Cortex of kidney (tissue), 1 donor: ENCODE results near the gene PUM1.
"Not testable (repeated sequence)": the region's sequence is repeated elsewhere in the genome, so short reads cannot be mapped to it uniquely, and the experiment has no call there.

Experiments used
- DNase-seq: peaks from one replicate; lab custom pipeline; 2025; lab: John Stamatoyannopoulos, UW

The PUM1 gene, protein sequence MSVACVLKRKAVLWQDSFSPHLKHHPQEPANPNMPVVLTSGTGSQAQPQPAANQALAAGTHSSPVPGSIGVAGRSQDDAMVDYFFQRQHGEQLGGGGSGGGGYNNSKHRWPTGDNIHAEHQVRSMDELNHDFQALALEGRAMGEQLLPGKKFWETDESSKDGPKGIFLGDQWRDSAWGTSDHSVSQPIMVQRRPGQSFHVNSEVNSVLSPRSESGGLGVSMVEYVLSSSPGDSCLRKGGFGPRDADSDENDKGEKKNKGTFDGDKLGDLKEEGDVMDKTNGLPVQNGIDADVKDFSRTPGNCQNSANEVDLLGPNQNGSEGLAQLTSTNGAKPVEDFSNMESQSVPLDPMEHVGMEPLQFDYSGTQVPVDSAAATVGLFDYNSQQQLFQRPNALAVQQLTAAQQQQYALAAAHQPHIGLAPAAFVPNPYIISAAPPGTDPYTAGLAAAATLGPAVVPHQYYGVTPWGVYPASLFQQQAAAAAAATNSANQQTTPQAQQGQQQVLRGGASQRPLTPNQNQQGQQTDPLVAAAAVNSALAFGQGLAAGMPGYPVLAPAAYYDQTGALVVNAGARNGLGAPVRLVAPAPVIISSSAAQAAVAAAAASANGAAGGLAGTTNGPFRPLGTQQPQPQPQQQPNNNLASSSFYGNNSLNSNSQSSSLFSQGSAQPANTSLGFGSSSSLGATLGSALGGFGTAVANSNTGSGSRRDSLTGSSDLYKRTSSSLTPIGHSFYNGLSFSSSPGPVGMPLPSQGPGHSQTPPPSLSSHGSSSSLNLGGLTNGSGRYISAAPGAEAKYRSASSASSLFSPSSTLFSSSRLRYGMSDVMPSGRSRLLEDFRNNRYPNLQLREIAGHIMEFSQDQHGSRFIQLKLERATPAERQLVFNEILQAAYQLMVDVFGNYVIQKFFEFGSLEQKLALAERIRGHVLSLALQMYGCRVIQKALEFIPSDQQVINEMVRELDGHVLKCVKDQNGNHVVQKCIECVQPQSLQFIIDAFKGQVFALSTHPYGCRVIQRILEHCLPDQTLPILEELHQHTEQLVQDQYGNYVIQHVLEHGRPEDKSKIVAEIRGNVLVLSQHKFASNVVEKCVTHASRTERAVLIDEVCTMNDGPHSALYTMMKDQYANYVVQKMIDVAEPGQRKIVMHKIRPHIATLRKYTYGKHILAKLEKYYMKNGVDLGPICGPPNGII

DNA sequence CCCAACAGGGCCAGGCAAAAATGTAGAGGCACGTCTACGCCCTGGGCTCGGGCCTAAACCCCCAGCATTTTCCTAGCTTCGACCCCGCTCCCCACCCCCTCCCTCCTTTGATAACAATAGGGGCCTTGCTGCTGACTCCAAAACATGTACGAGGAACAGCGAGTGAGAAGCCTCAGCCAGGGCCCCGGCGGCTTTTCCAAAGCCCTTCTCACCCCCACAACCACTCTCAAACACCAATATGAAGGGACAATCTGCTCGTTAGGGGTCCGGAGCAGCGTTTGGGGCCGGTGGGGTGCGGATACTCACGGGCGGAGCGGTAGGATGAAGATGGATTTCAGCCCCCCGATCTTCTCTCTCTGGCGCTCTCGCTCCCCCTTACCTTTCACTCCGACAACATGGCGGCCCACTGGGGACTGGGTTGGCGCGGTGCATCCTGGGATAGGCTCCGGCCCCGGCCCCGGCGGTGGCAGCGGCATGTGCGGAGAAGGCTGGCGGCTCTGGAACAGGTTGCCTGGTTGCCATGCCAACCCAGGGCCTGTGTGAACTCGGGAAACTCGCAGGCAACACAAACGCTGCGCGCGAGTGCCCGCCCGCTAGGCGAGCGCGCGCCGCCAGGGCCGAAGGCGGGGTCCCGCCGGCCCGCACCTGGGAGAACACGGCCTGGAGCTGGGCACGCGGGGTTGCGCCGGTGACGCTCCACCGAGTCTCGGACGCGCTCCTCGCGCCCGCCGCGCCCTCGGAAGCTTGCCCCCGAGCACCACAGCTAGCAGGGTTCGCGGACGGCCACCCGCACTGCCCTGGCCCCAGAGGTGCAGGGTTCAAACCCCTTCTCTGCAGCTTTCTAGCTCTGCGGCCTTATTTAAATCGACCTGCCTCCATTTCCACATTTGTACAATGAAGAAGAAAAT lies at the start of gene PUM1:
PUM1 (minus strand) TSS at position 408 of the 908 bp plus-strand sequence. CDS start 6,151 bp downstream, outside the sequence.
- peak; percentile 63 for DNase-seq

DNA sequence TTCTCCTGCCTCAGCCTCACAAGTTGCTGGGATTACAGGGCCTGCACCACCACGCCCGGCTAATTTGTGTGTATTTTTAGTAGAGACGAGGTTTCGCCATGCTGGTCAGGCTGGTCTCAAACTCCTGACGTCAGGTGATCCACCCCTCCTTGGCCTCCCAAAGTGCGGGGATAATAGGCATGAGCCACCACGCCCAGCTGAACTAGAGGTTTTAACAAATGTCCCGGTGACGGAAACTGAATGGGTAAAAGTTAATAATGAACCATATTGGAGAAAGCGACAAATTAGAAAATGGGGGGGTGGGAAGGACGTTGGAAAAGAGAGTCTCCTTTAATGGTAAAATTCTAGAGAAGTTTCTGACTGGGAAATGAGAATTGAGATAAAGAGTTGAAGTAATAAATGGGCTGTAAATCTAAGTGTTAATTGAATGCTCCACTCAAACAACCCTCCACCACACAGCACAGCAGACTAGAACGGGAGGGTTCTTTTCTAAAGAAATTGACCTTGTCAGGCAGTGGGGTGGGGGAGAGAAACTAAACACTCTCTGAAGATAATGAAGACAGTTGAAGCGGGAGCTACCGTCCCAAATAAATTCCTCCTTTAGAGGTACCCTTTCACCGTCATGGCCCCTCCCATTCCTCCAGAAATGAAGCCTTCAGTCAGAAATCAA lies 46.9 kb upstream of the PUM1 start:
- no peak for DNase-seq

DNA sequence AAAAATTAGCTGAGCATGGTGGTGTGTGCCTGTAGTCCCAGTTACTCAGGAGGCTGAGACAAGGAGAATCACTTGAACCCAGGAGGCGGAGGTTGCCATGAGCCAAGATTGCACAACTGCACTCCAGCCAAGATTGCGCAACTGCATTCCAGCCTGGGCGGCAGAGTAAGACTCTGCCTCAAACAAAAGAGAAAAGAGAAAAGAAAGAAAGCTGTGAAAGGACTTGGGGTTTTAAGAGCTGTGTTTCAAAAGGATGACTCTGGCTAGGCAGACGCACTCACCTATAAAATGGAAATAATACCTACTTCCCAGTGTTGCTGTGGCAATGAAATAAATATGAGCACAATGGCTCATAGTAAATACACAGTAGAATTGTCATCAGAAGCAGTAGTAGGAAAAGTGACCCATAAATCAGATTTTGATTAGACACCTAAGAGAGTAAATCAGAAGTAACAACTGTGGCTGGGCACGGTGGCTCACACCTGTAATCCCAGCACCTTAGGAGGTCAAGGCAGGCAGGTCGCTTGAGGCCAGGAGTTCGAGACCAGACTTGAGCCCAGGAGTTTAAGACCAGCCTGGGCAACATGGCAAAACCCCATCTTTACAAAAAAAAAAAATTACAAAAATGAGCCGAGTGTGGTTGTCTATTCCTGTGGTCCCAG lies 45.9 kb upstream of the PUM1 start:
- no peak for DNase-seq

DNA sequence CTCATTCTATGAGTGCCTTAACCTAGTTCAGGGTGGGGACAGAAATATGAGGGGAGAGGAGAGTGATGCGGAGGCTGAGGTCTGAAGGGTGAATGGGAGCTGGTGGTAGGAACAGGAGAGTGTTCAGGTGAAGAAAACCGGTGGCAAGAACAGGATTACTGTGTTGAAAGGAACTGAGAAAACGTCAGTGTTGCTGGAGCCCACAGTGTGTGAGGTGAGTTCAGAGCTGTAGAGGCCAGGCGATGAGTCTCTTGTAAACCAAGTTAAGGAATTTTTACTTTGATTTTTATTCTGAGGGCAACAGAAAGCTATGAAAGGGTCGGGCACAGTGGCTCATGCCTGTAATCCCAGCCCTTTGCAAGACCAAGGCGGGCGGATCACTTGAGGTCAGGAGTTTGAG lies 45.3 kb upstream of the PUM1 start:
- DNase-seq: no peak

DNA sequence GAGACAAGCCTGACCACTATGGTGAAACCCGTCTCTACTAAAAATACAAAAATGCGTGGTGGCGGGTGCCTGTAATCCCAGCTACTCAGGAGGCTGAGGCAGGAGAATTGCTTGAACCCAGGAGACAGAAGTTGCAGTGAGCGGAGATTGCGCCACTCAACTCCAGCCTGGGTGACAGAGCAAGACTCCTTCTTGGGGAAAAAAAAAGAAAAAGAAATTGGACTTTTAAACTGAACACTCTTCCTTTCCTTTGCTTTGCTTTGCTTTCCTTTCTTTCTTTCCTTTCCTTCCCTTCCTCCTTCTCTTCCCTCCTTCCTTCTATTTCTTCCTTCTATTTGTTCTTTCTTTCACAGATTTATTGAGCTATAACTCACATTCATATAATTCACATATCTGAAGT lies 43.3 kb upstream of the PUM1 start:
- DNase-seq: no peak

DNA sequence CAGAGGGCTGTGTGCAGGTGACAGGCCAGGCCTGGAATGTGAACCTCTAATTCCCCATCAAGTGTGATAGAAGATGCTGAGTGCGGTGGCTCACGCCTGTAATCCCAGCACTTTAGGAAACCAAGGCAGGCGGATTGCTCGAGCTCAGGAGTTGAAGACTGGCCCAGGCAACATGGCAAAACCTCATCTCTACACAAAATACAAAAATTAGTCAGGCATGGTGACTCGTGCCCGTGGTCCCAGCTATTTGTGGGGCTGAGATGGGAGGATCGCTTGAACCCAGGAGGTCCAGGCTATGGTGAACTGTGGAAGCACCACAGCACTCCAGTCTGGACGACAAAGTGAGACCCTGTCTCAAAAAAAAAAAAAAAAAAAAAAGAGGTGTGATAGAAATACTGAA lies 40.1 kb upstream of the PUM1 start:
- no peak for DNase-seq

DNA sequence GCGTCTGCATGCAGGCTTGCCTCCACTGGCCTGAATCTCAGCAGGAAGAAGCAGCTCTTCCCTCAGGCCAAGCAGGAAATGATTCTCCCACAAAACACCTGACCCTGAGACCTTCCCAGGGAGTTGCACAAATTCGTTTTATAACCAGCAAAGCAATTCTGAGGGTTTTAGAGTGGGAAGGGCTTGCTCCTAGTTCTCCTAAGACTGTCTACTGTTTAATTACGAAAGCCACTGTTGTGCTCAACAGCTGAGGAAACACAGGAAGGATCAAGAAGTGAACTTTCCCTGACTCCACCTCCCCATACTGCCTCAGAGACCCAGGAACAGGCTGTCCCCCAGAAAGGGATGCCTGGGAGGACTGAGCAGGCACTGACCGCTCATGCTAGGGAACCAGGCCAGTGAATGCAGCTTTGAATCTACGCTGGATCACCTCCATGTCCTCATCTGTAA lies 37.0 kb upstream of the PUM1 start:
- no peak for DNase-seq

DNA sequence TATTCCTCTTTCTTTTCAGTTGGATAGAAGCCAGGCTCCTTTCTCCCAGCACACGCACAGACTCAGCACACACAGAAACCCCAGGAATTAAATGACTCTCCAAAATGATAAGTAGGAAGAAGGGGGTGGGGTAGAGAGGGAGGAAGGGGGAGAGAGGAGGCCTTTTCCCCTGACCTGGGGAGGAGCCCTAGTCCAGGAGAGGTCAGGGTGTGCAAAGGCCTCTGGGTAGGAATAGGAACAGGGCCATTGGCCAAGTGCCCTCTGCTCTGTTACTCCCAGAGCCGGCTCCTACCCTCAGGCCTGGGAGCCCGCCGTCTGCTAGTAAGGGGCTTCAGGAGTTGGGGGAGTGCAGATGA lies 35.6 kb upstream of the PUM1 start:
- DNase-seq: no peak

DNA sequence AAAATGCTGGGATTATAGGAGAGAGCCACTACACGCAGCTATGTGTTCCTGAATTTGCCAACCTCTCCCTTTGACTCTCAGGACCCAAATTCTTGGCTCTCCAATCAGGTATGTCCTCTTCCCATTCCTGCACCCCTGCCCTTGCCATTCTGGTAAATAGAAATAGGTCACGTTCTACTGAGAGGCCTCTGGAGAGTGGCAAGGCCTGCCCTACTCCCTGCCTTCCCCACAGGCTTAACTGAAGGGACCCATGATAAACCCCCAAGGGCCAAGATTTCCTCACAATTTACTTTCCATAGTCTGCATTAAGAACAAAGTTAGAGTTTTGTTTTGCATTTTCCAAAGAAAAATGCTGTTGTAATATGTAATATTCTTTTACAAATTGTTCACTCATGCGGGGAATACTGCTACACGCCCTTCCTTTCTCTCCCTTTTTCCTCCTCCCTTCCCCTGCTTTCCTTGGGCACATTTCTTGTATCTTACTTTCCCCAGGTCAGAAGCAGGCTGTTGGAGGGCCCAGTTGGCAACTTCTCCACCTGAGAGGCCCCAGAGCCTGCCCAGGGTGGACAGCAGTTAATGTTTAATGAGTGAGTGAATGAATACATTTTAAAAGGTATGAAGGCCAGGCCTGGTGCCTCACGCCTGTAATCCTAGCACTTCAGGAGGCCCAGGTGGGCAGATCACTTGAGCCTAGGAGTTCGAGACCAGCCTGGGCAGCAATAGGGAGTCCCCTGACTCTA lies 33.9 kb upstream of the PUM1 start:
- no peak for DNase-seq

DNA sequence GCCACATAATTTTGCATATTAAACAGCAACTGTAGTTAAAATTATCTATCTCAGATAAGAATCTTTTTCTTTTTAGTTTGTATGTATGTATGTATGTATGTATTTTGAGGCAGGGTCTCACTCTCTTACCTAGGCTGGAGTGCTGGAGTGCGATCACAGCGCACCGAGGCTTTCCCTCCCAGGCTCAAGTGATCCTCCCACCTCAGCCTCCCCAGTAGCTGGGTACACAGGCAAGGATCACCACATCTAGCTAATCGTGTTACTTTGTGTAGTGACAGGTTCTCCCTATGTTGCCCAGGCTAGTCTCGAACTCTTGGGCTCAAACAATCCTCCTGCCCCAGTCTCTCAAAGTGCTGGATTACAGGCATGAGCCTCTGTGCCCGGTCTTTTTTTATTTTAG lies 30.5 kb upstream of the PUM1 start:
- DNase-seq: no peak

DNA sequence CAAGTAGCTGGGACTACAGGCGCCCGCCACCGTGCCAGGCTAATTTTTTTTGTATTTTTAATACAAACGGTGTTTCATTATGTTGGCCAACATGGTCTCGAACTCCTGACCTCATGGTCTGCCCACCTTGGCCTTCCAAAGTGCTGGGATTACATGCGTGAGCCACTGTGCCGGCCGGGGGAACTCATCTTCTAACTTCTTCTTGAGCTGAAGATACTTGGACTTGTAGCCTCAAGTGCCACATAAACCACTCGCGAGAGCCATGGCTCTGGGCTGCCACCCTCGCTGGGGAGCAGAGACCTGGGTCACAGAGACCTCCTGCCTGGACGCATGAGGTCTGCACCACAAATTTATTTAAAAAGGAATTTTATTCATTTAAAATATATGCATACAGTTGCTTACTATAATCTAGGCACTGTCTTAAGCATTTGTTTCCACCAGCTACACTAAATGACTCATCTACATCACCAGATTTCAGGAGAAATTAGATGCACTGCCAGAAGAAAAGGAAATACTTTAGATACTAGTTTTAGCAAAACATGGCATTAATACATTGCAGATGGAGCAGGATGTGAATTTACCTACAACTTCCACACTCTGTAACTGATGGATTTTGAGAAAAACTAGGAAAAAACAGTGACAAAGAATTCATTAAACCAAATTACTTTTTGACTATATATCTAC lies 29.9 kb upstream of the PUM1 start:
- DNase-seq: no peak

DNA sequence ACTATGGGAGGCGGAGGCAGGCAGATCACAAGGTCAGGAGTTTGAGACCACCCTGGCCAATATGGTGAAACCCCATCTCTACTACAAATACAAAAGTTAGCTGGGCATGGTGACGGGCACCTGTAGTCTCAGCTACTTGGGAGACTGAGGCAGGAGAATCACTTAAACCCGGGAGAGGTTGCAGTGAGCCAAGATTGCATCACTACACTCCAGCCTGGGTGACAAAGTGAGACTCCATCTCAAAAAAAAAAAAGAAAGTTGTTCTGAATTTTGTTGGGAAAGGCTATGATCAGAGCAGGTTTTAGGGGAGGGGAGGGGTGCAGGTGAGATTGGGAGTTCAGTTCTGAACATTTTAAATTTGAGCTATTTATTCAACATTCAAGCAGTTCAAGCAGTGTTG lies 22.6 kb upstream of the PUM1 start:
- DNase-seq: not testable (repeated sequence)

DNA sequence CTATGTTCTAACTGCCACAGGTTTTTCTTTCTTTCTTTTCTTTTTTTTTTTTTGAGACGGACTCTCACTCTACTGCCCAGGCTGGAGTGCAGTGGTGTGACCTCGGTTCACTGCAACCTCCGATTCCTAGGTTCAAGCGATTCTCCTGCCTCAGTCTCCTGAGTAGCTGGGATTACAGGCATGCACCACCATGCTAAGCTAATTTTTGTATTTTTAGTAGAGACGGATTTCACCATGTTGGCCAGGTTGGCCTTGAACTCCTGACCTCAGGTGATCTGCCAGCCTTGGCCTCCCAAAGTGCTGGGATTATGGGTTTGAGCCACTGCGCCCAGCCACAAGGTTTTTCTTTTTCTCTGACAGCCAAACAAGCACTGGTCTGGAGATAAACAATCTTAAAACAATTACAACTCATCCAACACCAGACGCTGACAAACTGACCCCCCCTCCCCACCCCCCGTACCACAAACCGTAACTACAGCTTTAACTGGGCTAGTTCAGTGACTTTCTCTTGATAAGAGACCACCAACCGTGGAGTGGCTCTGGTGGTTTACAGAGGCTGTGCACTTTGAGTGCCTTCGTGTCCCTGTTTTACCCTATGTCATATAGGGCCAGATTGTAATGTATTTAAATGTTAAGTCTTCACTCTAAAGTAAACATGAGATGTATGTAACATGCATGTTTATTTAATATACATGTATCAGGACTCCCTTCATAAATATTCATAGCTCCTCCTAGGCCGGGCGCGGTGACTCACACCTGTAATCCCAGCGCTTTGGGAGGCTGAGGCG lies 19.5 kb upstream of the PUM1 start:
- DNase-seq: no peak

DNA sequence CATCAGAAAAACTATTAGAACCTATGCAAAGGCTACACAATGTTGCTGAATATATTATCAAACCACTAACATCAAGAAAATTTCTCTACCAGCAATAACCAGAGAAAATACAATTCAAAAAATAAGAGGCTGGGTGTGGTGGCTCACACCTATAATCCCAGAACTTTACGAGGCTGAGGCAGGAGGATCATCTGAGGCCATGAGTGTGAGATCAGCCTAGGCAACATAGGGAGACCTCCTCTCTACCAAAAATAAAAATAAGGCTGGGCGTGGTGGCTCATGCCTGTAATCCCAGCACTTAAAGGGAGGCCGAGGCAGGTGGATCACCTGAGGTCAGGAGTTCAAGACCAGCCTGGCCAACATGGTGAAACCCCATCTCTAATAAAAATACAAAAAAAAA lies 16.9 kb upstream of the PUM1 start:
- no peak for DNase-seq

DNA sequence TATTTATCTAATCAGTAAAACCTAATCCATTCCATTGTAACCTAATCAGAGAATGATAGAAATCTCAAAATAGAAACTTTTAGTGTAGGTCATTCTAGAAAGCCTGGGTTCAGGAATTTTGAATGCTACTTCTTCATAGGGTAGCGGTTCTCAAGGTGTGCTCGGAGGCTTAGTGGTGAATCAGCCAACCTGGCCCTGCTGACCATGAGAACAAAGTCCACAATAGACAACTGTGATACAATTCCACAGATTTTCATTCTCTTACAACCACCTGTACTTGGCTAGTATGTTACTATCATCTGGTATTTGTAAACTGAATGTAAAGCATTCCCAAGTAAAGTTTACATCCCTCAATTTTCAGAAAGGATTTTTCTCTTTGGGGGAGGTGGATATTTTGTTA lies 7.5 kb upstream of the PUM1 start:
- no peak for DNase-seq

DNA sequence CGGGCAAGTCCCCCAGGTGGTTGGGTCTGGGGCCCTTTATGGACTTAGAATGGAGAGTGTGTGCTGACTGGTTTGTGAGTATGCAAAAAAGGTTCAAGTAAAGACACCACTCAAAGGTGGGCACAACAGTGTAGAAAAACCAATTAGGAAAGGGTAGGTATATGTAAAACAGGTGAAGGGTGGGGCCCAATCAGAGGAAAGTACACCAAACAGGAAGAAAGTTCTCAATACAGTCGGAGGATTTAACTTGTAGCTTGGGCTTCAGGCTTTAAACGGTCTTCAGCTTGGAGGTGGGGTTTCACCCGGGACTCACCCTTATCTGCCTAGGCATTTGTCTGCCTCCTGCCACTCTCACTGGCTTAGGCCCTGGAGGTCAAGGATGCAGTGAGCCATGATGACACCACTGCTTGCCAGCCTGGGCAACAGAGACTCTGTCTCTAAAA lies 6.8 kb upstream of the PUM1 start:
- DNase-seq: no peak

DNA sequence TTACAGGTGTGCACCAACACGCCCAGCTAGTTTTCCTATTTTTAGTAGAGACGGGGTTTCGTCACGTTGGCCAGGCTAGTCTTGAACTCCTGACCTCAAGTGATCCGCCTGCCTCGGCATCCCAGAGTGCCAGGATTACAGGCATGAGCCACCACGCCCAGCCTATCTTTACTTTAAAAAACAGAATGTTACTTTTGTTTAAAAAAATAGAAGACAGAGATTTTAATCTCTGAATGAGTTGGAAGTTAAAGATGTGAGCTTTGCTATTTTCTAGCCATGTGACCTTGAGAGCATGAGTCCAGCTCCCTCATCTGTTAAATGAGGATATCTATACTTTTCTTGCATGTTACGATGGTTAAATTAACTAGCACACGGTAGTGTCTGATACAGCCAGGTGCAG lies 3.9 kb upstream of the PUM1 start:
- no peak for DNase-seq

DNA sequence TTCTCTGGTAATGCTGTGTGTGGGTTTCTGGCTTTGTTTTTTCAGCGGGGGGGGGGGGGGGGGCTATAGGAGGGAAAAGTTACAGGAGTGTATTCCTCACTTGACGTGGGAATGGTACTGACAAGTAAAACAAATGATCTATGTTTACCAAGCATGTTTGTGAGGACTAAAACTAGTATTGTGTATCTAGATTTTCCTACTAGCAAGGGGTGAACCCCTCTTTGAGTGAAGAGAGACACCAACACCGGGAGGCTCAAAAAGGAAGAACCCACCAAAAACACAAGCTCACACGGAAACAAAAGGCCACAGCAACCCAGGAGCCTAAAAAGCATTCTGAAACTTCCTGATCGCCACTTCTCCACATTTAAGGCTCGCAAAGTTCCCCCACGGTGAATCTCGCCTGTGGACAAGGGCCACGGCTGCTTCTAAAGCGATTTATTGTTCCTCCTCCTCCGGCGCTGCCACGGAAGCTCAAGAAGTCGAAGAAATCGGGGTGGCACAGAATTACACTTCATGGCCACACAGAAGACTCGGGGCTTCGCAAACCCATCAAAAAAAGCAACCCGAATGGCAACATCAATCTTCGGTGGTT lies 703 bp downstream of the PUM1 start:
- DNase-seq: no peak
